Measurements from ENCODE around the gene MARCHF10. TPM values are rescaled to one million over a fixed set of nuclear protein-coding genes. Genes with fewer than 3 reads are reported as not detected.

The MARCHF10 gene
- total RNA-seq, 1 donor from 2014 or later = 0.51 TPM

DNA sequence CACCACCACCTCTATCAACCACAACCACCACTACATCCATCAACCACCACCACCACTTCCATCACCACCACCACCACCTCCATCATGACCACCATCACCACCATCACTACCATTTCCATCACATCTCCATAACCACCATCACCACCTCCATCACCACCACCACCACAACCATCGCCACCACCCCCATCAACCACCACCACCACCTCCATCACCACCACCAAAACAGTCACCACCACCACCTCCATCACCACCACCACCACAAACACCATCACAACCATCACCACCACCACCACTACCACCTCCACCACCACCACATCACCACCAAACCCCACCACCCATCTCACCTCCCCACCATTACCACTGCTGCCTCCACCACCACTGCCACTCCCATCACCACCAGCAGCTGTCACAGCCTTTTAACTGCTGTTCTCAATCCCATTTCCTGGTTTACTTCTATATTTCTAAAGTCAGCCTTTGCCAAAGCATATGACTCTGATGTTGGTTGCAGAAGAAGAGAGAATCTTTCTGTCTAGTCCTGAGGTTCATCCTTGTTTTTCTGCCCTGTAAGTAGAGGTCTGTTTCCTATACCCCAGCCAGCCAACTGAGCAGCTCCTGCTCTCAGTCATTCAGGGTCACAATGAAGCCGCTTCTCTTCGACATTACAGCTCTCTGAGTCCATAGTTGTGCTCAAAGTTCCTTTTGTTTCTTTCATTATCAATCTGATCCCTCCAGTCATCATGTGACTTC is 14.0 kb downstream of the MARCHF10 start:
- Mint-ChIP-seq H3K4me1 (peaks cover 6% of the 10 kb centered on the region), H3K4me3 (no peak overlapping the region), H3K27ac (no peak overlapping the region), H3K27me3 (ENCODE audit: insufficient read depth, low read depth) (peaks cover 16% of the 10 kb centered on the region), H3K36me3 (no peaks in the 10 kb centered on the region), H3K9me3 (peaks cover 15% of the 10 kb centered on the region)
- H3K79me2 ChIP-seq (ENCODE audit: low read depth) = no peaks in the 10 kb centered on the region
- H3K36me3 ChIP-seq = no peaks in the 10 kb centered on the region
- peaks cover 5% of the 10 kb centered on the region for H3K4me1 ChIP-seq
- no peaks in the 10 kb centered on the region for H3K27me3 ChIP-seq
- H3K27ac ChIP-seq = no peak overlapping the region
- H3K9me3 ChIP-seq (ENCODE audit: low read depth) = no peaks in the 10 kb centered on the region
- H2AFZ ChIP-seq (replicated peaks) = no peak overlapping the region
- no peak for DNase-seq (ENCODE audit: low spot score)
- H3K4me3 ChIP-seq = no peak overlapping the region
- no peak for TF ChIP-seq EZH2phosphoT487 (IDR thresholded peaks at IDR 0.05)
- TF ChIP-seq, protein P1, sequence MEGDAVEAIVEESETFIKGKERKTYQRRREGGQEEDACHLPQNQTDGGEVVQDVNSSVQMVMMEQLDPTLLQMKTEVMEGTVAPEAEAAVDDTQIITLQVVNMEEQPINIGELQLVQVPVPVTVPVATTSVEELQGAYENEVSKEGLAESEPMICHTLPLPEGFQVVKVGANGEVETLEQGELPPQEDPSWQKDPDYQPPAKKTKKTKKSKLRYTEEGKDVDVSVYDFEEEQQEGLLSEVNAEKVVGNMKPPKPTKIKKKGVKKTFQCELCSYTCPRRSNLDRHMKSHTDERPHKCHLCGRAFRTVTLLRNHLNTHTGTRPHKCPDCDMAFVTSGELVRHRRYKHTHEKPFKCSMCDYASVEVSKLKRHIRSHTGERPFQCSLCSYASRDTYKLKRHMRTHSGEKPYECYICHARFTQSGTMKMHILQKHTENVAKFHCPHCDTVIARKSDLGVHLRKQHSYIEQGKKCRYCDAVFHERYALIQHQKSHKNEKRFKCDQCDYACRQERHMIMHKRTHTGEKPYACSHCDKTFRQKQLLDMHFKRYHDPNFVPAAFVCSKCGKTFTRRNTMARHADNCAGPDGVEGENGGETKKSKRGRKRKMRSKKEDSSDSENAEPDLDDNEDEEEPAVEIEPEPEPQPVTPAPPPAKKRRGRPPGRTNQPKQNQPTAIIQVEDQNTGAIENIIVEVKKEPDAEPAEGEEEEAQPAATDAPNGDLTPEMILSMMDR (IDR thresholded peaks at IDR 0.05) = no peak
- TF ChIP-seq EZH2 (IDR thresholded peaks at IDR 0.05) = no peak
- H3K4me2 ChIP-seq = no peak overlapping the region
- no peak overlapping the region for H3K9ac ChIP-seq
- no peaks in the 10 kb centered on the region for H3F3A ChIP-seq (ENCODE audit: low read depth)
- no peaks in the 10 kb centered on the region for H4K20me1 ChIP-seq (ENCODE audit: low read depth)

DNA sequence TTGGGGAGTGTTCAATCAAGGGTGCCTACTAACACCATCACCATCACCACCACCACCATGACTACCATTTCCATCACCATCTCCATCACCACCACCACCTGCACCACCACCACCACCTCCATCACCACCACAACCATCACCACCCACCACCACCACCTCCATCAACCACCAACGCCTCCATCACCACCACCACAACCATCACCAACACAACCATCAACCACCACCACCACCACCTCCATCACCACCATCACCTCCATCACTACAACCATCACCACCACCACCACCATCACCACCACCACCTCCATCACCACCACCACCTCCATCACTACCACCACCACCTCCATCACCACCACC is 15.7 kb downstream of the MARCHF10 start:
- Histone ChIP-seq H2AFZ (replicated peaks) (no peak overlapping the region), H3K27me3 (no peaks in the 10 kb centered on the region), H3K27ac (no peak overlapping the region), H3K79me2 (ENCODE audit: low read depth) (no peaks in the 10 kb centered on the region), H3K36me3 (no peaks in the 10 kb centered on the region), H3K9me3 (ENCODE audit: low read depth) (no peaks in the 10 kb centered on the region), H3K4me1 (peaks cover 5% of the 10 kb centered on the region), H3K4me2 (no peak overlapping the region), H3K9ac (no peak overlapping the region), H3F3A (ENCODE audit: low read depth) (no peaks in the 10 kb centered on the region), H3K4me3 (no peak overlapping the region), H4K20me1 (ENCODE audit: low read depth) (no peaks in the 10 kb centered on the region)
- peaks cover 16% of the 10 kb centered on the region for H3K27me3 Mint-ChIP-seq (ENCODE audit: insufficient read depth, low read depth)
- no peak overlapping the region for H3K4me3 Mint-ChIP-seq
- H3K36me3 Mint-ChIP-seq = no peaks in the 10 kb centered on the region
- TF ChIP-seq, protein P1 (IDR thresholded peaks at IDR 0.05) = no peak
- TF ChIP-seq EZH2phosphoT487 (IDR thresholded peaks at IDR 0.05) = no peak
- no peak for TF ChIP-seq EZH2 (IDR thresholded peaks at IDR 0.05)
- no peaks in the 10 kb centered on the region for H3K4me1 Mint-ChIP-seq
- H3K27ac Mint-ChIP-seq = no peak overlapping the region
- DNase-seq (ENCODE audit: low spot score) = no peak
- peaks cover 15% of the 10 kb centered on the region for H3K9me3 Mint-ChIP-seq

GRCh38 chr17:62791767-62792446 is 16.2 kb downstream of the MARCHF10 start:
- DNase-seq (ENCODE audit: low spot score) = no peak
- no peaks in the 10 kb centered on the region for H3K4me1 Mint-ChIP-seq
- H2AFZ ChIP-seq (replicated peaks) = no peak overlapping the region
- no peak overlapping the region for H3K4me3 Mint-ChIP-seq
- no peak overlapping the region for H3K9ac ChIP-seq
- no peaks in the 10 kb centered on the region for H3K36me3 Mint-ChIP-seq
- H3K4me2 ChIP-seq = no peak overlapping the region
- no peak overlapping the region for H3K27ac Mint-ChIP-seq
- peaks cover 15% of the 10 kb centered on the region for H3K9me3 Mint-ChIP-seq
- no peaks in the 10 kb centered on the region for H3K79me2 ChIP-seq (ENCODE audit: low read depth)
- no peaks in the 10 kb centered on the region for H3K27me3 ChIP-seq
- H3K27me3 Mint-ChIP-seq (ENCODE audit: insufficient read depth, low read depth) = peaks cover 16% of the 10 kb centered on the region
- no peaks in the 10 kb centered on the region for H3K36me3 ChIP-seq
- H3K4me1 ChIP-seq = peaks cover 5% of the 10 kb centered on the region
- no peaks in the 10 kb centered on the region for H4K20me1 ChIP-seq (ENCODE audit: low read depth)
- H3F3A ChIP-seq (ENCODE audit: low read depth) = no peaks in the 10 kb centered on the region
- TF ChIP-seq, protein P1 (IDR thresholded peaks at IDR 0.05) = no peak
- no peak for TF ChIP-seq EZH2phosphoT487 (IDR thresholded peaks at IDR 0.05)
- no peak for TF ChIP-seq EZH2 (IDR thresholded peaks at IDR 0.05)
- H3K4me3 ChIP-seq = no peak overlapping the region
- H3K9me3 ChIP-seq (ENCODE audit: low read depth) = no peaks in the 10 kb centered on the region
- H3K27ac ChIP-seq = no peak overlapping the region

Data from neural progenitor cell (in vitro differentiated cells).